GM18951 (cell line): ENCODE results near the gene STPG1.

ENCODE experiments used
- POLR2A ChIP-seq: IDR thresholded peaks from 4 replicates; pipeline ENCODE4 v1.6.1; 2011; ENCODE audit warnings: mild to moderate bottlenecking; ENCODE audit not compliant: insufficient read length, insufficient read depth; ENCODE audit errors: extremely low read depth
- in situ Hi-C: fragments of 300-500 bp; cut with MboI; formaldehyde crosslinking; loops from one replicate; pipeline ENCODE4 v1.12.0; 2022; ENCODE audit warnings: low sequenced_read_pairs, mixed read lengths, inconsistent platforms; ENCODE audit not compliant: unreplicated experiment

The STPG1 gene

DNA sequence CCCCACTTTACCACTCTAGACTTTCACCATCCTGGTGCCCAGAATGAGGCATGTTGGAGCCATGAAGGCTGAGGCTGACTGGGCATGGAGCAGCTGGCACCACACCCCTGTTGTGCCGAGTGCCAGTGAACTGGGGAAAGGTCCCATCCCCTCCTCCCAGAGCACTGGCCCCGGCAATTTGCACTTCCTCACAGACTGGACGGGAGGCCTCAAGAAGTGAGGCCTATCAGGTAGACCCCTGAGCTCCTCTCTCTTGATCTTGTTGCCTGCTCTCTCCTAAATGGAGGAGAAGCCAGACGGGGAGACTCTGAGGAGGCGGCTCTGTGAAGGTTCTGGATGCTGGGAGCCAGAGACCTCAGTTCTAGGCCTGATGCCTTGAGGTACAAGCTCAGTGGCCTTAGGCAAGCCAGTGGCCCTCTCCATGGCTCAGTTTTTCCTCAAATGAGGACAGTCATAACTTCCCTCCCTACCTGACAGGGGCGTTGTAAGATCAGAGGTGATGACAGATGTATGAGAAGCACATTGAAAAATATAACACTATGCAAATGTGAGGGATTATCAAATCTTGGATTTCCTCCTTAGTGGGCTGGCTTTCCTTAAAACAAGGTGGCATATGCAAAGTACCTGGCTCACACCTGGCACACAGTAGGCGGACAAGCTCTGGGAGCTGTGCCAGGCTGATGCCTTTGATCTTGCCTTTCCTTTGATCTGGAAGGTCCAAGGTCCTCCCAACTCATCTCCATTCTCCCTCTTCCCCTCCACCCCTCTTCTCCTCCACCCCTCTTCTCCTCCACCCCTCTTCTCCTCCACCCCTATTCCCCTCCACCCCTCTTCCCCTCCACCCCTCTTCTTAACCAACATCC, 87.8 kb downstream of the STPG1 start:
- in situ Hi-C loops = no loop called here
- no peak for TF ChIP-seq POLR2A

DNA sequence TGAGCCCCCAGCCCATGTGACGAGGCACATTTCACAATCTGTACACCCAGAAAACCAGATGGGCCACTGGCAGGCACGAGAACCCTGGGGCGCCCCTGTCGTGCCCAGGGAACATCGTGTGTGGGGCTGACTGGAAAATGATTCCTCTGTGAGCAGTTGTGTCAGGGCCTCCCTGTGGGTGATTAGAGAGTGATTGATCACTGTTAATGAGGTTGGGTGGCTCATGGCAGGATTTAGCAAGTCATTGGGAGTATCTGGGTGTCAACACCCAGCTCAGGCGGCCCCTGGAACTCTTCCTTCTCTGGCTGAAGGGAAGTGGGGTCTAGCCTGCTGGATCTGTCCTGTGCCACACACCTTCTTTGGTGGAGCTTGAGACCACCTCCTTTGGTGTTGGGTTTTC, 88.7 kb downstream of the STPG1 start:
- no peak for TF ChIP-seq POLR2A
- in situ Hi-C loops = no loop called here

DNA sequence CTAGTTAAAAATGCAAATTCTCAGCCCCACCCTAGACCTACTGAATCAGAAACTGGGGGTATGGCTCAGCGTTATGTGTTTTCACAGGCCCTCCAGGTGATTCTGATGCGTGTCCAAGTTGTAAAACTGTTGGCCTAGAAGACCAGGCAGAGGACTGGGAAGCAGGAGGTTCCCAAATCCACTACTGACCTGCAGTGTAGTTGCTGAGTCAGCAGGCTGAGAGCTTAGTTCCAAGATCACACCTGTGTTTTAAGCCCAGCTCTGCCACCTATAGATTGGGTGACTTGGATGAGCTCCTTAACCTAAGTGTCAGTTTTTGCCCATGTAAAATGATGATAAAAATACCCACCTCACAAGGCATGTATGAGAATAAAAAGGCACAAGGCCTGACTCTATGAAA, 90.3 kb downstream of the STPG1 start:
- no peak for TF ChIP-seq POLR2A
- in situ Hi-C loops = no loop called here

DNA sequence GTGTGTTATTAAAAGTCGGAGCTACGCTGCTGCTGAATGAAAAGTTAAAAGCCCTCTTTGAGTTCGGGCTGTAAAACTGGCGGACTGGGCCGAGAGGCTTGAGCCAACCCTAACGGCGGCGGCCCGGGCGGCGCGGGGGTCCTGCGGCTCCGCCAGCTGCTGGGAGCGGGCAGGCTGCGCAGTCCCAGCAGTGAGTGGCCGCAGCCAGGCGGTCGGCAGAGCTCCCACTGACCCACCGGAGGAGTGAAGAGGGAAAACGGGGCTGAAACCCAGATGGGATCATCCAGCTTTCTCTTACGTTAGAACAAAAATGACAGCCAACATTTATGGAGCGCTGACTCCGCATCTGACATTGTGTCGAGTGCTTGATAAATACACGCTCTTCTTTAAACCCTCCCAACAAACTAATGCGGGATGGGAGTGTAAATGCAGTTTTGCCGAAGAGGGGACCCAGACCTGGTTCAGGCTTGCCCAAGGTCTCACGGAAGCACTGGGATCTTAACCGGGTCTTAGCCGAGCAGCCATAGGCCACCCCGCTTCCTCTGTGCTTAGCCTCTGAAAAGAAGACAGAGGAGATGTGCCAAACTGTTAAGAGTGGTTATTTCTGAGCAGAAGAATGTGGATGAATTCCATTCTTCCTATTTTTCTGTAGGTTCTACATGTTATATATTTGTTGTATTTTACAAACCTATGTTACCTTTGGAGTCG, 91.0 kb downstream of the STPG1 start:
- TF ChIP-seq POLR2A = no peak
- in situ Hi-C loops = no loop called here

DNA sequence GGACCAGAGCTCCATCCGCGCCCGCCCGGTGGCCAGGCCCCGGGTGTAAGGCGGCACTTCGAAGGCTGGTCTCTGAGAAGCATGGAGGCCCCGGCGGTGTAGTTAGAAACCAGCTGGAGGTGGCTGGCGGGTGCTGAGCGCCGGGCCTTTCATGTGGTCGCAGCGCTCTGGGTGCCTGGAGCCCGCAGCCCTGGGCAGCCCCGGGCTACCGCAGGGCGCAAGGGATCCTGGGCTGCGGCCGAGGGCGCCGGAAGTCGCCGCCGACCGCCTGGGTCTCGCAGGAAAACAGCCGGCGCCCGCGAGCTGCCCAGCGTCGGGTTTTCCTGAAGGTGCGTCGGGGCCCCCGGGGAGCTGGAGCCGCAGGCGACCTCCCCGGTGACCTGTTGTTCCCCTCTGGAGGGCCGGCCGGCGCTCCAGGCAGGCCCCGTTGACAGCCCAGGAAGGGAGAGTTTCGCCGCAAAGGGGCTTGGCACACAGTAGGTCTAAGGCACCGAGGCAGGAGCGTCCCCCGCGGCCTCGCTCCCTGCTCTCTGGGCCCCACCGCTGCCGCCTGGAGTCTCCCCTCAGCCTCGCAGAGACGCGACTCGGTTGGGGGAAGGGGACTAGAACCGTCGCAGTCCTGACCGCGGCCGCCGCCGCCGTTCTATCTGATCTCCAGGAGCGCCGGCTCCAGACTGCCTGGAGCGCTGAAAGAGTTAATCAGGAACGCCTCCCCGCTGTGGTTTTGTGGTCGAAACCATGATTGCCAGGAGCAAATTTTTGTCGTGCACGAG, 91.7 kb downstream of the STPG1 start:
- in situ Hi-C loops = no loop called here

DNA sequence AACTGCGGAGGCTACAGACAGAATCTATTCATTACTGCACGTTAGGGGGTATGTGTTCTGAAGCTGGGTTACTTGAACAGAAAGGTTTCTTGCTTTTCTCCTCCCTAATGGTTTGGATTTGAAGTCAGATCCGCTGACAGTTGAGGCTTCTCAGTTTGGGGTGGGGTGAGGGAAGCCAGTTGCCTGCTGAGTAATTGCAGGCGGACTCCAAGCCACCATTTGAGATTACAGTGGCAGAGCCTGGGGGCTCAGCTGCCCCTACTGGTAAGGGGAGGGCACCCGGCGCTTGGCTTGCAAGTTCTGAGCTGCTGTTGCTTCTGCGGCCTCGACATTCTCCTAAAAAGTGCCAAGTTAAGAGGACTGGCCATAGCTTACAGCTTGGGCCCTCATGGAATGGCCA, 92.5 kb downstream of the STPG1 start:
- in situ Hi-C loops = no loop called here
- no peak for TF ChIP-seq POLR2A

More for the DNA sequence above, 91.7 kb downstream of the STPG1 start:
- no peak for TF ChIP-seq POLR2A

DNA sequence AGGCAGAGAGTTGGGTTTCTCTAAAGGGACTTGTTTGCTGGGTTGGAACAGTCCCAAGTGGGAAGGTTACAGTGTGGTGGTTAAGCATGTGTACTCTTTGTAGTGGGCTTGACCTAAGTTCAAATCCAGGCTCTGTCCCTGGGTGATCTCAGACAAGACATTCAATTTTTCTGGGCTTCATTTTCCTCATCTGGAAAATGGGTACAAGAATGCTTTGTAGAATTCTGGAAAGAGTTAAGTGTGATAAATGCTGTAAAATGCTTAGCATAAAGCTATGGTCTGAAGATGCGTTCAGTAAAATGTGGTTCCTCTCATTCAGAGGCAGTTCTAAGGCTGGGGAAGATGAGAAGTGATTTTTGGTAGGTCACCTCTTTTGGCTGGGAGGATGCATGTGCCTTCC, 93.6 kb downstream of the STPG1 start:
- in situ Hi-C loops = no loop called here
- TF ChIP-seq POLR2A = no peak

DNA sequence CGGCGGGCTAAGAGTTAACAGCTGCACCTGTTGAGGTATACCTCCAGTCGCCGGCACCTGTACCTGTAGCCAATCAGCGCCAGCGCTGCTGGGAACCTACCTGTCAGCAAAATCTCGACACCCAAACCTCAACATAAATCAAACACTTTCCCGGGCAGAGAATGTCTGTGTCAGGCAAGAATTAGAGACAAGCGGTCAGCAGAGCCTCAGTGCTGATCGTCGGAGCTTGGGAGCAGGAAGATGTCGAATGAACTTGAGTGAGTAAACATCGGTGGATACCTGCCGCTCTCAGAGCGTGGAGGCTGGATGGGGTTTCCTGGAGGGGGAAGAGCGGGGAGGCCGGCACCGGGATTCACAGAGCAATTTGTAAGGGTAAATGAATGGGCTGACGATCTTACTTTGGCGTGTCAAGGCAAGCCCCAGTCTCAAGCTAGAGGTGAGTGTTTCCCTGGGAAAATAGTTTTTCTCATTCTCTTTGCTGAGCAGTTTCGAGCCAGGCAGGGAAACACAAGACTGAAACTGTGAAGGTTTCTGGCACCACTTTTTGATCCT, 94.2 kb downstream of the STPG1 start, which contains the start of gene GRHL3:
TSS of gene GRHL3 (plus strand) at position 46 of the 552 bp plus-strand sequence. CDS start at position 241, 195 bp downstream.
- in situ Hi-C loops = no loop called here
- no peak for TF ChIP-seq POLR2A

DNA sequence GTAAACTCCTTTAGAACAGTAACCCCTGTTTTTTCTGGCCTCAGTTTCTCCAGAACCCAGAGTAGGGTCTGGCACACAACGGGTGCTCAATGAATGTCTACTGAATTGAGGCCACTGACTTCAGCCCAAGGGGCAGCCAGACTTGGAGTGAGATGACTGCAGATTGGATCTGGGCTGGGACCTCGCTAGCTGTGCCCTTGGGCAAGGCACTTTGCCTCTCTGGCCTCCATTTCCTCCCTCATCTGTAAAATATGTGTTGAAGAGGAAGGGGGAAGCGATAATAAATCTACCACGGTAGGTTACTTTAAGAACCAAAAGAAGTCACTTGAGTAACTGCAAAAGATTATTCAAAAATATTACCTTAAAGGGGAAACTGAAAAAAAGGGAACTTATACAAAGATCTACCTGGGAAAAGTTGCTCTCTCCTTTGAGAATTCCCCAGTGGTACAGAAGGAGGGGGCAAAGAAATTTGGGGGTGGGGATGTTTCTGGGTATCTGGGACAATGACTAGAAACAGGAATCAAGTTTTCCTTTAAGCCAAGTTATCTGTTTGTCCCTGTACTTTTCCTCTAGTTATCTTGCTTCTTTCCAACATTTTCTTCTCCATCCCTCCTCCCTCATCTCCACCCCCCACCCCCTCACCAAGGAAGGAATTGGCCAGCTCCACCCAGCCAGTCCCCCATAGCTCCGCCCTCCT, 94.8 kb downstream of the STPG1 start:
- in situ Hi-C loops = no loop called here
- no peak for TF ChIP-seq POLR2A

DNA sequence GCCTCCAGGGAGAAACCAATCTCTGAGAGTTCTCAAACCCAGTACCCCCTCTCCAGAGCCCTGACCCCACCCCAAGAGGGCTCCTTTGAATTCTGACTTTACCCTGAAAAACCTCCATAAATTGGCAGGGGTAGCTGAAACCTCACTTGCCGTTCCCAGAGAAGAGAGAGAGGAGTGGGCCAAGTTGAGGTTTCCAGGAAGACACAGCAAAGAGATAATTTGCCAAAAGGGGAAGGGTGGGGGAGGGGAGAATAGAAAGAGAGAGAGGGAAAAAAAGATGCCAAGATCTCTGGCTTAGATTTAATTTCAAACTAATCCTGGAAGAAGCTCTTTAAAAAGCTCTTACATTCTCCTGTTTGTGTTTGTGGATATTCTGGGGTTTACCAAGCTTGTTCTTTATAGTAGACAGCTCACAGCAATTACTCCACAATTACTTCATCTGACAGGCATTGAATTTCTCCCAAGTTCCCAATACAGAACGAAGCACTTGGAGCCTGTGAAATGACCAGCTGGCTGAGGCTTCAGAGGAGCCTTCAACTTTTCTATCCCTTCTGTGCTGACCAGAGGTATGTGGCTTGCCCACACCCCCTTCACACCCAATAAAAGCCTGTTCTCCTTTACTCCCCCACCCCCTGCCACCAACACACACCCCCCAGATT, 95.5 kb downstream of the STPG1 start:
- in situ Hi-C loops = no loop called here
- no peak for TF ChIP-seq POLR2A

DNA sequence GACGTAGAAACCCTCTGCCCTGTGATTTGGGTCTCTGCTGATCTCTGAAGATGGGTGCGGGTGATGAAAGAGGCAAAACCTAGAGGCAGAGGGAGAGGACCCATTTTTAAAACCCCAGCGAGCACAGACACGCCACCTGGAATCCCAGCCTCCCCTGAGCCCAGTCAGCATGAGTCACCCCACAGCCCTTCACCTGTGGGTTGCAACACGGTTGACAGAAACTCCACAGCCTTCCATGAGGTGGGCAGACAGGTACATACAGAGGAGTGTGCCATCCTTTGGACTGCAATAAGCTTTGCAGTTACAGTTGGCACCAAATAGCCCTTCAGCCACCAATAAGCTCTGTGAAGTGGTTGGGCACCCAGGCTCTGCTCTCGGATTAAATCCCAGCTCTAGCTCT, 96.5 kb downstream of the STPG1 start:
- in situ Hi-C loops = no loop called here
- TF ChIP-seq POLR2A = no peak

DNA sequence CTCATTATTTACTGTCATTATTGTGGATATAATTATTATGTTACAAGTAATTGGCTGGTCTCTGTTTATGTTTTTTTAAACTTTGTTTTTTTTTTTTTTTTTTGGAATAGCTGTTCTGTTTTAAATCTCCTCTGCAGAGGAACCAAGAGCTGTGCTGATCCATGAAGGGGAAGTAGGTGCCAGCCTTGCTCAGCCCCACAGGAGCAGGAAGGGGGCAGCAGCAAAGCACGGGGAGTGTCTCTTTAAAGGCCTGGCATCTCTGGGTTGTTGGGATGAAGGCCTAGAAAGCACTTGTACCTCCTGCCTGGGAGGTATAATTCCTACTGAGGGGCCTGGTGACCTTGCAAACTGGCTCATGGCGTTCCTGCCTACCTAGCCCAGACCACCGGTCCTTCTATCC, 96.9 kb downstream of the STPG1 start:
- TF ChIP-seq POLR2A = no peak
- in situ Hi-C loops = no loop called here

DNA sequence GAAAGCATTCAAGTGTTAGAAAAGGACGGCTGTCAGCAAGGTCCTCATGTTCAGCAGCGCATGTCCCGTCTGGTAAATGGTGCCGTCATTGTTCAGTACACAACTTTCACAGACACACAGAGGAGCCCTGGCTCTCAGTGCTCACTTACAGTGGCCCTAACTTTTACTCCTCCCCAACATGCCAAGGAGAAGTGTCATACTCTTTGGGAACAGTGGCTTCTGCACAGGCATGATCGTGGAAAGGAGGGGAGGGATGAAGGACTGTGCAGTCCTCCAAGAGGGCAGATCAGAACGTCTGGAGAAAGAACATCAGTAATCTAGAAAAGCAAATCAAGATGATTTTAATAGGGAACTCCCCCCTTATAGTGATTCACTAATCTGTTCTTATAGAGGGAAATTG, 98.2 kb downstream of the STPG1 start:
- in situ Hi-C loops = no loop called here
- no peak for TF ChIP-seq POLR2A
